Activated T-cell treated with anti-CD3 and anti-CD28 coated beads, Interleukin-2, amount 50 U/mL, for 1 hour (primary cell): Measurements from ENCODE around the gene ASB5.
"Not testable (repeated sequence)": the region's sequence is repeated elsewhere in the genome, so short reads cannot be mapped to it uniquely, and the experiment has no call there.

Experiments used
- DNase-seq: peaks from one replicate; pipeline ENCODE4 v3.0.0-alpha.2; 2020

ASB5 gene

DNA sequence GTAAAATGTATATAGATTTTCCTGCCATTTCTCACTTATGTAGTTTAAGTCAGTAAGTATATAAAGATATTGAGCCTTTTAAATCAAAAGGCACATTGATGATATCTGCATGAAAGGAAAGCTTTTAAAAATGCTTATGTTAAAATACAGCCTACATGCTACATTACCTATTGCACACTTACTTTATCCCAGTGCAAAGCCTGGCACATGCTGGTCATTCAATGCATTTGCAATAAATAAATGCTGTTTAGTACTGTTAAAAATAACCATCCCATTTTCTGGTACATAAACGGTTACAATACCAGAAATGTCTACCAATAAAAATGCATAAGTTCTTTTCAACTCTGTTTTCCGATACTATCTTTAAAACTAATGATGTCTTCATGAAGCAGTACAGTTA lies 51.5 kb downstream of the ASB5 start:
- DNase-seq, result no peak

DNA sequence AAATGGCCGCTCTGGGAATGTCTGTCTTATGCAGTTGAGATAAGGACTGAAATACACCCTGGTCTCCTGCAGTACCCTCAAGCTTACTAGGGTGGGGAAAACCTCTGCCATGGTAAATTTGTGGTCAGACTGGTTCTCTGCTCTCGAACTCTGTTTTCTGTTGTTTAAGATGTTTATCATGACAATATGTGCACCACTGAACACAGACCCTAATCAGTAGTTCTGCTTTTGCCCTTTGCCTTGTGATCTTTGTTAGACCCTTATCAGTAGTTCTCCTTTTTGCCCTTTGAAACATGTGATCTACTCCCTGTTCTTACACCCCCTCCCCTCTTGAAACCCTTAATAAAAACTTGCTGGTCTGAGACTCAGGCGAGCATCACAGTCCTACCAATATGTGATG lies 56.7 kb downstream of the ASB5 start:
- not testable (repeated sequence) for DNase-seq

DNA sequence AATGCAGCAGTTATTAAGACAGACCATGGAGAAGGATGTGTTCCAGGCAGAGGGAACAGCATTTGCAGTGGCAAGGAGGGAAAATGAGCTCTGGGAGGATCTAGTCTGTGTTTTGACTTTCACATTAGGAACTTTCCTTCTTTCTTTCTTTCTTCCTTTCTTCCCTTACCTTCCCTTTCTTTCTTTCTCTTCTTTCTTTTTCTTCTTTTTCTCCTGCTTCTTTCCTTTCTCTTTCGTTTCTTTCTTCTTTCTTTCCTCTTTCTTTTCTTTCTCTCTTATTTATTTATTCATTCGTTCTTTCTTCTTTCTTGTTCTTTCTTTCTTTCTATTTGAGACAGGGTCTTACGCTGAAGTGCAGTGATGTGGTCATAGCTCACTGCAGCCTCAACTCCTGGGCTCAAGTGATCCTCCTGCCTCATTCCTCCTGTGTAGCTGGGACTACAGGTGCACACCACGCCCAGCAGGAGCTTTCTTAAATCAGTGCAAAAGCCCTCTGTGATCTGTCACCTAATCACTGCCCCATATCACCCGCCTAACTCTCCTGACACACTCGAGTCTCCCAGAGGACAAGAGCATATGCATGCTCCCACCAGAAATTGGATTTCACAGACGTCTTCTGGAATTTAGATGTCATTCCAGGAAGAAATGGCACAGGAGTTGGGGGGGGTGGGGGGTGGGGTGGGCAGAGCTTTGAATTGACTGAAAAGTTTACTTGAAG lies 58.3 kb downstream of the ASB5 start:
- no peak for DNase-seq

DNA sequence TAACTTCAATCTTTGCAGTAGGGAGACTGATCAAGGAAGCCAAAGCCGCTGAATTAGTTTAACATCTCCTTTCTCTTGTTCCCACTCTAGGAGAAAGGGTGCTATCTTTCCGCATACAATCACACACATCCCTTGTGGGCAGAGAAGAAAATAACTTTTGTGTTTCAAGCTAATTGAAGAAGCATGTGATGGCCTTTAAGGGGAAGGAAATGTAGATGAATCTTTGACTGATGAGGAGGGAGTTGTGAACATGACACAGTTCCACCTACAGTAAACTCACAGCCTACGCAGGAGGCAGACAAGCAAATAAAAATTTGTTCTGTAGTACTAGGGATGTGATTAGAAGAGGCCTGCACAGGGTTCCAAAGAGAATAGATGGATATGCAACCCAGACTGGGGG lies 58.9 kb downstream of the ASB5 start:
- DNase-seq, result no peak

DNA sequence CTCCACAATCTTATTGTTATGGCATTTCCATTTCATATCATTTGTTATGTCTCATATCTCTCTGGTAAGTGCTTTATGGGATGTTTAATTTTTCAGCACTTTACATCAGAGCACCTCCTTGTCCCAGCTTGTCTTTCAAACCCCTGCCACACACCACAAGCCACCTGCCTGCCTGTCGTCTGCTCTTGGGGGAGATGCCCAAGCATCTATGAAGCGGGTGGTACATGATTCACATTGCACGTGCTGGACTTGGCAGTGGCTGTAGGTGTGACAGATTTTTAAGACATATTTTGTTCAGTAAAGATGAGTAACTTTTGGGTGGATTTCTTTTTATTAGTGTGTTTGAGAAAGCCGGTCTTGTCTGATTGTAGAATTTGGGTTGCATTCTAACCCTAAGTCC lies 59.5 kb downstream of the ASB5 start:
- no peak for DNase-seq

DNA sequence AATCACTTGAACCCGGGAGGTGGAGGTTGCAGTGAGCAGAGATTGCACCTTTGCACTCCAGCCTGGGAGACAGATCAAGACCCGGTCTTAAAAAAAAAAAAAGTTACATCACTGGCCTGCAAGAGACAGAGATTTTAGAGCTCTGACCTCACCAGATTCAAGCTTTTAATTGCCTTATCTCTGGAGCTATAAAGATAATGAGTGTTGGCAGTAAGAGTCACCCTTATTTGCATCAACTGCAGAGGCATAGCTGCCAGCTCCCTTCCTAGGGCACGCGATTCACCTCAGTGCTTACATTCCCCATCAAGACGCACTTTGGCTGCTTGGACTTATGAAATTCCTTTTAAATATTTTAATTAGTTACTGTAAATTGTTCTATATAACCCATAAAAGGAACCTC lies 61.2 kb downstream of the ASB5 start:
- DNase-seq, result no peak

DNA sequence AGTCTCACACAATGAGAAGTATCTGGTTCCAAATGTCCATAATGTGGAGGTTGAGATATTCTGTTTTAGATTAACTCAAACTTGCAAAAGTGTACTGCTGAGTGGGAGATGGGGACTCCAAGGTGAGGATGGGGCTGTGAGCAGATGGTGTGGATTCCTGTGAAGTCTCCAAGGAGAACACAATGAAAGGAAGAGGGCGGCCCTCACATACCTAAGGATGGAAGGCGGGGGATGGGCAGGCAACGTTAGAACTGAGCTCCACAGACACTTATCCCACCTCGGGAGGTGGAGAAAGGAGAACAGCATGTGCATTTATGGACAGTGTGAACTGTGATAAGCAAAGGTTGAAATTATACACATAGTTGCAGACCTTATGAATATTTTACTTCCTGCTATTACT lies 63.7 kb downstream of the ASB5 start:
- no peak for DNase-seq

DNA sequence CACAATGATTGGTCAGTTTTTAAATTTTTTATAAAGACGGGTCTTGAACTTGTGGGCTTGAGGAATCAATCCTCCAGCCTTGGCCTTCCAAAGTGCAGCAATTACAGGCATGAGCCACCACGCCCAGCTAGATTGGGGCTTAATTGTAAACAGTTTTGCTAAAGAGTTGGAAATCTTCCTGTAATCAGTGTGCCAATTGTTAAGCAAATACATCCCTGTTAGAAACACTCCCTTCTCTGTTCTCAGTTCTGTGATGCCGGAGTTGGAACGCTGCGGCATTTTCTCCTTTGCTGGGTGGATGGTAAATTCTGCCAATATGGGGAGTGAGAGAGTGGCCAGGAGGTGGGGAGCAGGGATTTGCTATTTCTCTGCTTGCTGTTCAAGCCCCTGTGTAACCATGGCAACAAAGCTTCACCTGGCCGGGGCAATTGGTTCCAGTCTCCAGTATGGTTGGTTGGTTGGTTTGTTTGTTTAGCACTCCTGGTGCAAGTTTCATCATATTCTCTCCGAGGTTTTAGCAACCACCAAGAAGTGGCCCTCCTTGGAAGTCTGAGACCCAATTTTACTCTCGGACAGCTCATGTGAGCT lies 70.6 kb downstream of the ASB5 start:
- no peak for DNase-seq

DNA sequence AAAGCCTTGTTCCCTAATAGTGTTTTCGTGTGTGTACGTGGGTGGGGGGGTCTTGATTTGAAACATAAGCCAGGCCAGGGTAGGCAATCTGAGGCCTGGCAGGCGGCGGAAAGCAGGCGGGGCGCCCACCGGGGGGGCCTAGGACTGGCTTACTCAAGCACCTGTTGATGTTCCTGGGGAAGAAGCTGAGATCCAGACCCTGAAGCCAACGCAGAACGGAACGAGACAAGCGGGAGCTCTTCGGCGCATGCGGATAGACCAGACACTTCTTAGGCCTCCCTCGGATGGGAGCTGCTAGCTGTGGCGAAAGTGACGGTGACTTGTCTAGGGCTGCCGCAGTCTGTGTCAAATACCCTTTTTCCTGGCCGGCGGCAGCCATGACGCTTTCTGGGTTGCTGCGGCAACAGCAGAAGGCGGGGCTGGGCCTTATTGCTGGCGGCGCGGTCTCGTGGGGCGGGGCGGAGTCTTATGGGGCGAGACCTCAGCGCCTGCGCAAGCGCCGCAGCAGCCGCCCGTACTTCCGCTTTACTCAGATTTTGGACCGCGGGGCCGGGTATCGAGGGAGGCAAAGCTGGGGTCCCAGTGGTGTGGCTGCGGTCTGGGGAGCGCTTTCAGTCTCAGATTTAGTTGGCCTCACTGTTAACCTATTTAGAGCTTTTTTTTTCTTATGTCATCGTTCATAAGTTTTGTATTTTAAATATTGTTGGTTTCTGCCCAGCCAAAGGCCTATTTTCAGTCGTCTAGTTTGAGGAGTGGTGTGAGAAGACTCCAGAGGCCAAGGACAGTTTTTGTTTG lies 73.6 kb downstream of the ASB5 start, which contains the start of gene SPATA4:
SPATA4 (minus strand) TSS at position 402 of the 795 bp plus-strand sequence; CDS start at position 379, 23 bp downstream.
- DNase-seq, result peak; percentile 94

DNA sequence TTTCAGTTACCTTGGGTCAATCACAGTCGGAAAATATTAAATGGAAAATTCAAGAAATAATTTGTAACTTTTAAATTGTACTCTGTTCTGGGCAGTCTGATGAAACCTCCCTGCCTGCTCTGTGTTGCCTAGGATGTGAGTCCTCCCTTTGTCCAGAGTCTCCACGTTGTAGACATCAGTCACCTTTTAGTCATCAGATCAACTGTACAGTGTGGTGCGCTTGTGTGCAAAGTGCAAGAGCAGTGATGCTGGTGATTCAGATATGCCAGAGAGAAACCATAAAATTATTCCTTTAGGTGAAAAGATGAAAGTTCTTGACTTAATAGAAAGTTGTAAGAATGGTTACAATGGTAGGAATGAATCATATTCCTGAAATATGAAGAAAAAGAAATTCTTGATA lies 75.1 kb downstream of the ASB5 start:
- no peak for DNase-seq

DNA sequence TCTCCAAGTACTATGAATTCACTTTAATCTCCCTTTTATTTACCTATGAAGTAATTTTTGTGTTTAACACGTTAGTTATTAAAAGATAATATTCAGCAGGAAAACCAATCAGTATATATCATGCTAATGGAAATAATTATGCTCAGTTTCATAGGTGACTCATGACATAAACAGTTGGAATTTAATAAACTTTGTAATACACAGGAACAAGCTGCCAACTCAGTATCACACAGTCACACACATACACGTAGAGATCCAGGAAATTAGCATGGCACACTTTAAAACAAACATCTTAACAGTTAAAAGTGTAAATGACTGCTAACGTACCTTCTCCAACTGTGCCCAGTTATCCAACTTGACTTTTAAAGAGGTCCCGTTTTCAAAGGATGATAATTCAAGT lies 75.9 kb downstream of the ASB5 start:
- DNase-seq, result no peak

DNA sequence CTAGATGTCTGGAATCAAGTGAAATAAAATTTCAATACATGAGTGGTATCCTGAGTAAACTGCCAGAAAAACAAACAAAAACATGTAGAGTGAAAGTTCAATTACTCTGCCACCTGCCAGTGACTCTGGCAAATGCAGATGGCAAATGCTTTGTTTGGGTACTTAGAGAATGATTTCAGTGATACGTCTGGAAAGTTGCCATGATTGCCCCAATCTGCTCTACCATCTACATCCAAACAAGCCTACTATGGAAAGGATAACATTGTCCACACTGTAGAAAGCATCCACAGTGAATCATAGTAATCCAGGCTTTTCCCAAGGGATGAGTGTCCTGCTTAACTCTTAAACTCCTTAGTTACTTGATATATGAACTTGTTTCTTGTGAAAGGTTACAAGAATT lies 77.0 kb downstream of the ASB5 start:
- DNase-seq, result no peak

DNA sequence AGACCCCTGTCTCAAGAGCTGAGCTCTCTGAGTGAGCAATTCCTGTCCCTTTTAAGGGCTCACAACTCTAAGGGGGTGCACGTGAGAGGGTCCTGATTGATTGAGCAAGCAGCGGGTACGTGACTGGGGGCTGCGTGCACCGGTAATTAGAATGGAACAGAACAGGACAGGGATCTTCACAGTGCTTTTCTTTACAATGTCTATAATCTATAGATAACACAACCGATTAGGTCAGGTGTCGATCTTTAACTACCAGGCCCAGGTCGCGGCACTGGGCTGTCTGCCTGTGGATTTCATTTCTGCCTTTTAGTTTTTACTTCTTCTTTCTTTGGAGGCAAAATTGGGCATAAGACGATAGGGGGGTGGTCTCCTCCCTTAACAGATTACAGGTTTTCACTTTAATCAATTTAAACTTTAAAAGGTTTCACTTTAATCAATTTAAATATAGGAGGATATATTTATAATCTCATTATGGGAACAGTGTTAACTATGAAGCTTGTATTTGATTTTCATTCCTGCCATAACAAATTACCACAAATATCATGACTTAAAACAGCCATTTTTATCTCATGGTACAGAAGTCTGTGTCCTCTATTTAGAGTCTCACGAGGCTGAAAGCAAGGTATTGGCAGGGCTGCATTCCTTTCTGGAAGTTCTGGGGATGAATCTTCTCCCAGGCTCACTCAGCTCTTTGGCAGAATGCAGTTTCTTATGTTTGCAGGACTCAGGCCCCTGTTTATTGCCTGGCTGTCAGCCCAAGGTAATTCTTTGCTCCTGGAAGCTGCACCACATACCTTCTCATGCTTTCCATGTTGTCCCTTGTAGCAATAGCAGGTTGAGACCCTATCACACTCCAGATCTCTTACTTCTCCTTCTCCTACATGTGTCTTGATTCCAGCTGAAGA lies 78.9 kb downstream of the ASB5 start:
- DNase-seq, result no peak

DNA sequence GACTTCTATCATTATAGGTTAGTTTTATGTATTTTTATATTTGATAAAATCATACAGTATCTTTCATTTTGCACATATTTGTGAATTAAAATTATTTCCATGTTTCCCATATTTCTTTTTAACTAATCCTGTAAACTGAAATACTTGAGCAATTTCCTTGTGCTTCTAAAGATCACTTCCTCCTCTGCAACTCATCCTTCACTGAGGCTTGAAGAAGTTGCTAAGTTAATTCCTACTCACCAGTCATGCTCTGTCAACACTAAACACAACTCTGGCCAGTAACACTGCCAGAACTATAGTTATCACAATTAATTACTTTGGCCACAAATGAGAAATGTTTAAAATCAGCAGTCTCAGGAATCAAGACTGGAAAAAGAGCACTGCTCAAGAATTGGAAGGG lies 80.4 kb downstream of the ASB5 start:
- no peak for DNase-seq

DNA sequence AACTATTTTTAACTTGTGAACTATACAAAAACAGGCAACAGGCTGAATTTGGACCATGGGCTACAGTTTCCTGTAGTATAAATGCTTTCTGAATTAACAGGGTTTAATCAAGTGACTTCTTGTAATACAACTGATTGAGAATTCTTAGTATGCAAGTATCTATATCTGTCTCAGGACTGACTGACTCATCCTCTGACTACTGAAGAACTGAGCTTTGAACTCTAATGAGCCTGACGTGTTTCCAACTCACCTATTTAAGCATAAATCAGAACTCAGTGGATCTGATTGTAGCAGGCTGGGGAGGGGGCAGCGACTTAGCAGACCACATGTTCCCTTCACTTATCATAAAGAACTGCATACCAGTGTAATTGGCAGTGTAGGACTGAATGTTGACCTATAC lies 81.4 kb downstream of the ASB5 start:
- no peak for DNase-seq

DNA sequence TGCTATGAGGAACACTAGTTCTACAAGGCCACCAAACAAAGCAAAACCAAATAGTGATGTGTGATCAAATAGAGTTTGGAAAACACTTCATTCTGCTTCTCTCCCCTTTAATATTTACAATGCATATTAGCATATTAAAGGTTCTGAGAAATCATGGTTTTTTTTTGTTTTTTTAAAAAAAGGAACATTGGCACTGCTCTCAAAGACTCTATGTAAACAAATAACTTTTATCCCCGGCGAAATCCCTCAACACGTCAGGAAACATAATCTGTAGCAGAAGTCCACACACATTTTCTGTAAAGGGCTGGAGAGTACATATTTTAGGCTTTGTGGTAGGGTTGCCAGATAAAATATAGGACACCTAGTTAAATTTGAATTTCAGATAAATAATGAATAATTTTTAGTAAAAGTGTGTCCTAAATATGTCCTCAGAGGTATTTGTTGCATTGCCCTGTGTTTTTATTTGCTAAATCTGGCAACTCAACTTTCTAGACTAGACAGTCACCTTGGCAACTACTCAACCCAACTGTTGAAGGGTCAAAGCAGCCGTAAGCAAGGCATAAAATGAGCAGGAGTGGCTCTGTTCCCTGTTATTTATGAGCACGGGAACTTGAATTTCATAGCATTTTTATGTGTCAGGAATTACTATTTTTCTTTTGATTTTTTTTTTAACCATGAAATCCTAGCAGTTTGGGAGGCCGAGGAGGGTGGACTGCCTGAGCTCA lies 82.2 kb downstream of the ASB5 start:
- no peak for DNase-seq

DNA sequence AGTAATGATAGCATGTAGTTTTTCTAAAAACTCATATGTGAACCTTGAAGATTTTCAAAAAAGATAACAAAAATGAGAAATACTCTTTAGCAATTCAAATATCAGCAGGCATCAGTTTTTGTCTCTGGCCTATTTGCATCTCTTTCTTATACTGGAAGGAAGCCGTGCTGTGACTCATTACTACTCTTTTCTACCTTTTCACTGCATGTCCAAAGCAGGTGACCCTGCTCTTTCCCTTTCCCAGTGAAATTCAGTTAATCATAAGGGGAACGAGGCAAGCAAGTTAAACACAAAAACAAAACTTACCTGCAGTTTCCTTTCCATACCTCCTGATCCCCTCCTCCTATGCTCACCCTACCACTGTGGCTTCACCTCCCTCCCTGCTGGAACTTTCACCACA lies 83.0 kb downstream of the ASB5 start:
- DNase-seq, result no peak

DNA sequence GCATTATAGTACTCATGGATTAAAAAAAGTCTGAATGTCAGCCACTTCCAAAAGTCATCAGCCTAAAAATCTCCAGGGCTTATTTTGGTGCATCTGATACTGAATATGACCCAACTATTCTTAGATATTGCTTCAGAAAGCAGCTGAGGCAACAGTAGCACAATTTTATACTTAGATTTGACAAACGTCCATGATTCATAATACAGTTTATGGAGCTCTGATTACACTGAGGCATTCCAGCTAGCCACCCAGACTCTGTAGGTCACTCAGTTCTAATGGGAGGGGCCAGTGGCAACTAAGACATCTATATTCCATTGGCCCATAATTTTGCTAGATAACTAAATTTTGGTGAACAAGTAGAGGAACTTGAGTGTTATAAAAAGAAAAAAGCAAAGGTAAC lies 84.0 kb downstream of the ASB5 start:
- DNase-seq, result no peak
